Astrocyte (in vitro differentiated cells and primary cell): ENCODE data around the gene CPA5. TPM values are rescaled to one million over a fixed set of nuclear protein-coding genes. Genes with fewer than 3 reads are reported as not detected.
A peak's percentile ranks its signal among the peaks of the same experiment; 100 is the strongest.

Experiments used
- DNase-seq: peaks from one replicate; pipeline ENCODE4 v3.0.0-alpha.2; 2010; ENCODE audit warnings: low read depth
- FAIRE-seq: peaks from 2 replicates; lab custom pipeline; 2011; peaks lifted over from hg19 to GRCh38; lab: Jason Lieb, UNC
- H2AFZ ChIP-seq: 2 replicates; pipeline ENCODE4 v1.6.0; 2012; ENCODE audit warnings: low read depth, low read length, inconsistent platforms
- H3K27ac ChIP-seq: 2 replicates; pipeline ENCODE4 v1.5.1; 2011; ENCODE audit warnings: low read depth, low read length, inconsistent platforms
- H3K27me3 ChIP-seq: 2 replicates; pipeline ENCODE4 v1.6.0; 2011; ENCODE audit warnings: low read length, inconsistent platforms; ENCODE audit not compliant: insufficient read depth
- H3K36me3 ChIP-seq: 2 replicates; pipeline ENCODE4 v1.5.1; 2011; ENCODE audit warnings: low read length, inconsistent platforms; ENCODE audit not compliant: insufficient read depth
- H3K4me1 ChIP-seq: 2 replicates; pipeline ENCODE4 v1.5.1; 2011; ENCODE audit warnings: low read length, inconsistent platforms; ENCODE audit not compliant: insufficient read depth
- H3K4me2 ChIP-seq: 2 replicates; pipeline ENCODE4 v1.6.0; 2012; ENCODE audit warnings: low read length, inconsistent platforms
- H3K4me3 ChIP-seq: 2 replicates; pipeline ENCODE4 v1.5.1; 2011; ENCODE audit warnings: low read depth, mild to moderate bottlenecking, low read length, inconsistent platforms; ENCODE audit not compliant: insufficient read depth
- H3K79me2 ChIP-seq: 2 replicates; pipeline ENCODE4 v1.6.0; 2012; ENCODE audit warnings: mild to moderate bottlenecking, low read length, inconsistent platforms; ENCODE audit not compliant: insufficient read depth
- H3K9ac ChIP-seq: 2 replicates; pipeline ENCODE4 v1.6.0; 2012; ENCODE audit warnings: mild to moderate bottlenecking, low read length, inconsistent platforms
- H3K9me3 ChIP-seq: 2 replicates; pipeline ENCODE4 v1.5.1; 2012; ENCODE audit warnings: low read depth, mild to moderate bottlenecking, low read length, inconsistent platforms; ENCODE audit not compliant: insufficient read depth
- H4K20me1 ChIP-seq: 2 replicates; pipeline ENCODE4 v1.6.0; 2012; ENCODE audit warnings: low read length, inconsistent platforms; ENCODE audit not compliant: insufficient read depth
- H3K27ac Mint-ChIP-seq: one replicate; pipeline ENCODE4 v1.8.0; 2021; ENCODE audit warnings: mild to moderate bottlenecking, mixed read lengths; ENCODE audit not compliant: unreplicated experiment
- H3K27me3 Mint-ChIP-seq: one replicate; pipeline ENCODE4 v1.8.0; 2021; ENCODE audit warnings: low read depth, mixed read lengths; ENCODE audit not compliant: unreplicated experiment
- H3K36me3 Mint-ChIP-seq: one replicate; pipeline ENCODE4 v1.8.0; 2021; ENCODE audit warnings: low read depth, mixed read lengths; ENCODE audit not compliant: unreplicated experiment
- H3K4me1 Mint-ChIP-seq: one replicate; pipeline ENCODE4 v1.8.0; 2021; ENCODE audit warnings: low read depth, mixed read lengths; ENCODE audit not compliant: unreplicated experiment
- H3K4me3 Mint-ChIP-seq: one replicate; pipeline ENCODE4 v1.8.0; 2021; ENCODE audit warnings: mild to moderate bottlenecking, moderate library complexity, mixed read lengths; ENCODE audit not compliant: unreplicated experiment
- H3K9me3 Mint-ChIP-seq: one replicate; pipeline ENCODE4 v1.8.0; 2021; ENCODE audit warnings: mild to moderate bottlenecking, mixed read lengths; ENCODE audit not compliant: unreplicated experiment
- EZH2 ChIP-seq: IDR thresholded peaks from 2 replicates; pipeline ENCODE4 v1.6.1; 2012; ENCODE audit warnings: mild to moderate bottlenecking, low read length, inconsistent platforms; ENCODE audit not compliant: insufficient read depth
- total RNA-seq: library from RNA; stranded (reverse); gene quantifications from 2 replicates; pipeline ENCODE4 v1.2.1, GENCODE V29; 2021
- TF ChIP-seq, protein P1 (sequence below): IDR thresholded peaks from 2 replicates; pipeline ENCODE4 v1.5.1; 2011; ENCODE audit warnings: low read depth, mild to moderate bottlenecking, inconsistent platforms, low read length, moderate library complexity; ENCODE audit not compliant: insufficient read depth

CPA5 gene
- total RNA-seq, 1 donor from 2014 or later = not detected

DNA sequence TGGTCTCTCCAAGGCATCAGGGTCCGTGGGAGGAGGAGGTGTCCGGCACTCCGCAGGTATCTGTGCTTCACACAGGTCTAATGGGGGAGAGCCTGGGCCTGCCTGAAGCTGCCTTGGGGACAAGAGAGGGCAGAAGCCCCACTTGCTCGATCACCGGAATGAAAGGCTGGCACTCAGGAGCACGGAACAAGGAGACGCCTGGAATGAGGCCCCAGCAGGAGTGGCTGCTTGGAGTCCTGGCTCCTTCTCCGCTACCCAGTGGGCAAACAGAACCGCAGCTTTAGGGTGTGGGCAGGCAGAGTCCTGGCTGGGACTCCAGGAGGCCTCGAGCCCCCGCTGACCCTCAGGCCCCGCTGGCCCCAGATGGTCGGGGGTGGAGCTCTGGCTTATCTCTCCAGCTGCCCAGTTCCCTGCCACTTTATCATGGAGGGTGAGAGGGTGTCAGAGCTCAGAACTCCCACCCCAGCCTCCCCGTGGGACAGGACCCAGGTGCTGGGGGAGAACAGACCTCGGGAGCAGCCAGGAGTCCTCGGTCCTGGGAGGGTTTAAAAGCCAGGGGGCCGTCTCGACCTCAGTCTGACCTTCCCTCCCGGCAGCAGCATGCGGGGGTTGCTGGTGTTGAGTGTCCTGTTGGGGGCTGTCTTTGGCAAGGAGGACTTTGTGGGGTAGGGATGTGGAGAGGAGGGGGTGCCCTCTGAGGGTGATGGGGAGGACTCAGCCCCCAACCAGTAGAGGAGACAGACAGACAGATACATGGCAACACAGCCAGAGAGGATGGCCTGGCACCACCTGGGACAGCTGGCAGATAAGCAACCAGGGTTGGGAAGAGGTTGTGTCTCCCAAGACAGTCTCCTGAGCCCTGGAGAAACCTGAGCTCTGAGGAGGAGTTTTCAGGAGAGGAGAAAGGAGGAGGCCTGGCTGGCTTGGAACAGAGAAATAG, 35.6 kb downstream of the CPA5 start, which contains the start of gene CPA1:
Gene CPA1 (plus strand): TSS at position 574 of the 940 bp plus-strand sequence. CDS start 27 bp downstream, at position 601.
- Histone ChIP-seq H3K27me3 (no peaks in the 10 kb centered on the region), H3K9ac (no peak within 1 kb of the TSS), H3K27ac (no peak within 1 kb of the TSS), H3K9me3 (peaks cover 9% of the 10 kb centered on the region), H3K4me3 (no peak within 1 kb of the TSS), H4K20me1 (no peaks in the 10 kb centered on the region), H3K36me3 (no peaks in the 10 kb centered on the region), H3K4me1 (peaks cover 3% of the 10 kb centered on the region), H3K79me2 (no peaks in the 10 kb centered on the region), H3K4me2 (no peak within 1 kb of the TSS), H2AFZ (peak within 1 kb of the TSS; percentile 52)
- Mint-ChIP-seq H3K4me3 (no peak within 1 kb of the TSS), H3K9me3 (peaks cover 15% of the 10 kb centered on the region), H3K36me3 (no peaks in the 10 kb centered on the region), H3K4me1 (no peaks in the 10 kb centered on the region), H3K27me3 (peaks cover 5% of the 10 kb centered on the region), H3K27ac (no peak within 1 kb of the TSS)
- FAIRE-seq (no peak), DNase-seq (no peak)
- no peak for TF ChIP-seq EZH2
- TF ChIP-seq, protein P1, sequence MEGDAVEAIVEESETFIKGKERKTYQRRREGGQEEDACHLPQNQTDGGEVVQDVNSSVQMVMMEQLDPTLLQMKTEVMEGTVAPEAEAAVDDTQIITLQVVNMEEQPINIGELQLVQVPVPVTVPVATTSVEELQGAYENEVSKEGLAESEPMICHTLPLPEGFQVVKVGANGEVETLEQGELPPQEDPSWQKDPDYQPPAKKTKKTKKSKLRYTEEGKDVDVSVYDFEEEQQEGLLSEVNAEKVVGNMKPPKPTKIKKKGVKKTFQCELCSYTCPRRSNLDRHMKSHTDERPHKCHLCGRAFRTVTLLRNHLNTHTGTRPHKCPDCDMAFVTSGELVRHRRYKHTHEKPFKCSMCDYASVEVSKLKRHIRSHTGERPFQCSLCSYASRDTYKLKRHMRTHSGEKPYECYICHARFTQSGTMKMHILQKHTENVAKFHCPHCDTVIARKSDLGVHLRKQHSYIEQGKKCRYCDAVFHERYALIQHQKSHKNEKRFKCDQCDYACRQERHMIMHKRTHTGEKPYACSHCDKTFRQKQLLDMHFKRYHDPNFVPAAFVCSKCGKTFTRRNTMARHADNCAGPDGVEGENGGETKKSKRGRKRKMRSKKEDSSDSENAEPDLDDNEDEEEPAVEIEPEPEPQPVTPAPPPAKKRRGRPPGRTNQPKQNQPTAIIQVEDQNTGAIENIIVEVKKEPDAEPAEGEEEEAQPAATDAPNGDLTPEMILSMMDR = no peak

DNA sequence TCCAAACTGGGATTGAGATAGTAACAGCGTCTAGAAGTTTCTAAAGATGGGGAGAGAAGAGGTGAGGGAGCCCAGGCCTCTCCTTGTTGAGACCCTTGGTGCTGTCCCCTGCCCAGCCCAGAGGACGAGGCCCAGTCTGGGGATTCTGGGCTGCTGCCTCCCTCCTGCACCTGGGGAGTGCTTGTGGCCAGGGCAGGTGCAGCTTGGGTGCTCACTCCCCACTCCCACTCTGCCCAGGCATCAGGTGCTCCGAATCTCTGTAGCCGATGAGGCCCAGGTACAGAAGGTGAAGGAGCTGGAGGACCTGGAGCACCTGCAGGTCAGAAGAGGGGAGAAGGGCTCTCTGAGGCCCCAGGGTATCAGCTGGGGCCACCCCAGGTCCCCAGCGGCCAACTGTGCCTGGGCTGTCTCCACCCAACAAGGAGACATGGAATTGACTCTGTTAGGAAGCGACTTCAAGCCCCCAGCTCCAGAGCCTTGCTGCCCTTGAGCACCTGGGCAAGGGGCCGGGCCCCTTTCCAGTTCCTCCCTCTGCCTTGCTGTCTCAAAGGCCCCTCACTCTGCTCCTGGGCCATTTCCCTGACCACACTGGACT, 36.3 kb downstream of the CPA5 start:
- no peaks in the 10 kb centered on the region for H3K4me1 Mint-ChIP-seq
- H3K9ac ChIP-seq = no peak overlapping the region
- H3K4me3 Mint-ChIP-seq = no peak overlapping the region
- peaks cover 7% of the 10 kb centered on the region for H3K9me3 ChIP-seq
- no peaks in the 10 kb centered on the region for H3K79me2 ChIP-seq
- H3K4me2 ChIP-seq = no peak overlapping the region
- DNase-seq (no peak), FAIRE-seq (no peak)
- H3K36me3 Mint-ChIP-seq = no peaks in the 10 kb centered on the region
- no peaks in the 10 kb centered on the region for H4K20me1 ChIP-seq
- H3K27me3 Mint-ChIP-seq = peaks cover 5% of the 10 kb centered on the region
- H3K9me3 Mint-ChIP-seq = peaks cover 15% of the 10 kb centered on the region
- H3K36me3 ChIP-seq = no peaks in the 10 kb centered on the region
- no peaks in the 10 kb centered on the region for H3K27me3 ChIP-seq
- peaks cover 3% of the 10 kb centered on the region for H3K4me1 ChIP-seq
- H3K27ac ChIP-seq = no peak overlapping the region
- no peak overlapping the region for H3K4me3 ChIP-seq
- TF ChIP-seq, protein P1 = no peak
- no peak for TF ChIP-seq EZH2
- no peak overlapping the region for H3K27ac Mint-ChIP-seq
- no peak overlapping the region for H2AFZ ChIP-seq
